Measurements from ENCODE around the gene TMEM151B.
A peak's percentile ranks its signal among the peaks of the same experiment; 100 is the strongest.

The TMEM151B gene

GRCh38 chr6:44284867-44285266 lies 14.6 kb downstream of the TMEM151B start:
- no peak for DNase-seq

GRCh38 chr6:44285552-44286284 lies 15.5 kb downstream of the TMEM151B start:
- DNase-seq = no peak

- DNase-seq = no peak
These were observed 16.0 kb downstream of the TMEM151B start for GRCh38 chr6:44286285-44286565.

- no peak for DNase-seq
These were observed 16.5 kb downstream of the TMEM151B start for GRCh38 chr6:44286747-44287146.

GRCh38 chr6:44289726-44290260 lies 19.5 kb downstream of the TMEM151B start:
- DNase-seq = no peak

GRCh38 chr6:44291841-44292240 lies 21.6 kb downstream of the TMEM151B start:
- DNase-seq = no peak

- DNase-seq = no peak
These were observed 22.6 kb downstream of the TMEM151B start for GRCh38 chr6:44292661-44293365.

- peak in 1 of 6 experiments; percentile 4 for DNase-seq
These were observed 24.9 kb downstream of the TMEM151B start for GRCh38 chr6:44294832-44295791.

GRCh38 chr6:44297063-44298038 lies 27.1 kb downstream of the TMEM151B start:
- peak; percentile 14 to 64 (median 39) for DNase-seq

GRCh38 chr6:44298055-44298803 lies 28.0 kb downstream of the TMEM151B start:
- DNase-seq = no peak

- DNase-seq = no peak
These were observed 28.6 kb downstream of the TMEM151B start for GRCh38 chr6:44298864-44299263.

GRCh38 chr6:44300292-44300823 lies 30.1 kb downstream of the TMEM151B start:
- no peak for DNase-seq

- no peak for DNase-seq
These were observed 30.9 kb downstream of the TMEM151B start for GRCh38 chr6:44301106-44301505.

- no peak for DNase-seq
These were observed 31.7 kb downstream of the TMEM151B start for GRCh38 chr6:44301782-44302564.

- no peak for DNase-seq
These were observed 32.6 kb downstream of the TMEM151B start for GRCh38 chr6:44302856-44303255.

GRCh38 chr6:44303842-44304241 lies 33.6 kb downstream of the TMEM151B start:
- DNase-seq = no peak

- DNase-seq = peak; percentile 14 to 45 (median 23)
These were observed 34.3 kb downstream of the TMEM151B start for GRCh38 chr6:44304282-44305199.

- DNase-seq = no peak
These were observed 35.0 kb downstream of the TMEM151B start for GRCh38 chr6:44305200-44305725.

GRCh38 chr6:44306710-44307109 lies 36.5 kb downstream of the TMEM151B start:
- no peak for DNase-seq
